GM12878 (cell line): ENCODE data around the gene TMUB2. TPM values are rescaled to one million over a fixed set of nuclear protein-coding genes. Genes with fewer than 3 reads are reported as not detected.

Experiments
- BHLHE40 ChIP-seq, 2 experiments: fragments of 450-650 bp in 1 of 2; IDR thresholded peaks; 2 replicates each; pipeline ENCODE4 v1.6.1; 2011 to 2017; ENCODE audit warnings: low read depth in 2 of 2, borderline replicate concordance in 1 of 2, improper control_type of control experiment in 1 of 2, low read length in 1 of 2, mild to moderate bottlenecking in 1 of 2
- CREB1 ChIP-seq: IDR thresholded peaks from 2 replicates; pipeline ENCODE4 v1.6.1; 2012; ENCODE audit warnings: low read depth, mild to moderate bottlenecking, inconsistent platforms
- MYC ChIP-seq: IDR thresholded peaks from 2 replicates; pipeline ENCODE4 v1.6.1; 2011; ENCODE audit warnings: mild to moderate bottlenecking, low read length, moderate library complexity, inconsistent platforms; ENCODE audit not compliant: insufficient read depth, insufficient replicate concordance, insufficient read length, severe bottlenecking
- NR2C1 ChIP-seq: fragments of 450-650 bp; IDR thresholded peaks from 2 replicates; pipeline ENCODE4 v1.6.1; 2017; ENCODE audit warnings: antibody characterized with exemption, mild to moderate bottlenecking, moderate library complexity
- NR2C2 ChIP-seq: IDR thresholded peaks from 2 replicates; pipeline ENCODE4 v1.6.1; 2011; ENCODE audit warnings: borderline replicate concordance, low read depth; ENCODE audit not compliant: control insufficient read depth, insufficient read length
- NRF1 ChIP-seq: conservative IDR thresholded peaks from 2 replicates; pipeline ENCODE4 v1.6.1; 2011; ENCODE audit warnings: mild to moderate bottlenecking, low read depth, low read length, improper control_type of control experiment
- PBX3 ChIP-seq: IDR thresholded peaks from 2 replicates; pipeline ENCODE4 v1.6.1; 2011; ENCODE audit warnings: mild to moderate bottlenecking, low read depth, low read length, moderate library complexity; ENCODE audit not compliant: insufficient replicate concordance
- PML ChIP-seq: IDR thresholded peaks from 2 replicates; pipeline ENCODE4 v1.6.1; 2012; ENCODE audit warnings: low read length, inconsistent platforms
- RBBP5 ChIP-seq: fragments of 200-600 bp; sonication (generic); conservative IDR thresholded peaks from 2 replicates; pipeline ENCODE4 v1.6.1; 2016
- RFX5 ChIP-seq: IDR thresholded peaks from 2 replicates; pipeline ENCODE4 v1.6.1; 2011; ENCODE audit warnings: low read depth, low read length, improper control_type of control experiment
- SREBF1 ChIP-seq: IDR thresholded peaks from 2 replicates; pipeline ENCODE4 v1.6.1; 2012; ENCODE audit warnings: mild to moderate bottlenecking, low read length
- SUPT20H ChIP-seq: IDR thresholded peaks from 2 replicates; pipeline ENCODE4 v1.6.1; 2011; ENCODE audit warnings: low read depth, mild to moderate bottlenecking, low read length, moderate library complexity, borderline replicate concordance; ENCODE audit not compliant: control insufficient read depth
- TARDBP ChIP-seq: IDR thresholded peaks from 2 replicates; pipeline ENCODE4 v1.6.1; 2016; ENCODE audit warnings: borderline replicate concordance
- YBX1 ChIP-seq: fragments of 450-650 bp; IDR thresholded peaks from 2 replicates; pipeline ENCODE4 v1.6.1; 2016; ENCODE audit warnings: antibody characterized with exemption
- ZBTB11 ChIP-seq: fragments of 450-650 bp; formaldehyde crosslinking; IDR thresholded peaks from 2 replicates; pipeline ENCODE4 v1.5.0; 2022; ENCODE audit warnings: mild to moderate bottlenecking, missing genetic modification characterization
- ZBTB33 ChIP-seq: fragments of 450-650 bp; IDR thresholded peaks from 2 replicates; pipeline ENCODE4 v1.6.1; 2017; ENCODE audit warnings: mild to moderate bottlenecking
- ZNF687 ChIP-seq: fragments of 450-650 bp; IDR thresholded peaks from 2 replicates; pipeline ENCODE4 v1.6.1; 2017; ENCODE audit warnings: mild to moderate bottlenecking, moderate library complexity
- polyA plus RNA-seq, 11 experiments: library from polyadenylated mRNA; depleted of rRNA in 4 of 11; unstranded in 6 of 11; stranded (reverse) in 5 of 11; fragments of >200 nt; fragmentation: Nextera tagmentation in 4 of 11; fragmentation: Illumina TruSeq in 1 of 11; extraction: Ambion mirVana in 4 of 11; extraction: Trizol in 1 of 11; gene quantifications; 1 replicate in 1 of 11; 2 replicates in 10 of 11; pipeline versions ENCODE4 v1.2.1 to v1.2.3, GENCODE V29; 2011 to 2016; ENCODE audit warnings: inconsistent platforms in 2 of 11, missing spikeins in 2 of 11, low read depth in 1 of 11
- total RNA-seq, 4 experiments: library from RNA; depleted of rRNA in 3 of 4; stranded (reverse); fragments of >200 nt in 3 of 4; fragmentation: Illumina TruSeq in 1 of 4; extraction: Trizol in 1 of 4; gene quantifications; 2 replicates each; pipeline versions ENCODE4 v1.2.1 to v1.2.3, GENCODE V29; 2013 to 2021

TMUB2 gene
- total and polyA plus RNA-seq, 10 of the 15 experiments (the other 5 are each of a cell fraction or from before 2014, with no cell fraction given) = 4.3 to 34.0 (median 20.0) TPM

- TF ChIP-seq ZBTB33 = no peak
- TF ChIP-seq TARDBP = no peak
- peak; percentile 76 for TF ChIP-seq MYC
- TF ChIP-seq NRF1 = no peak
- no peak for TF ChIP-seq SREBF1
- no peak for TF ChIP-seq NR2C1
- no peak for TF ChIP-seq PML
- peak; percentile 28; the same call in 1 of the 2 replicates for TF ChIP-seq ZNF687
- TF ChIP-seq SUPT20H = no peak
- 0 out of 2 replicates have a peak, but pooled peaks have one; percentile 21 for TF ChIP-seq CREB1
- no peak for TF ChIP-seq ZBTB11
- peak; percentile 73 for TF ChIP-seq PBX3
- TF ChIP-seq RFX5 = no peak
- peak; percentile 74 to 77; a peak in 3 of 4 replicates for TF ChIP-seq BHLHE40 (IDR thresholded peaks at IDR 0.05; ENCODE audit: borderline replicate concordance in 1 of 2, low read depth in 2 of 2, low read length in 1 of 2)
- TF ChIP-seq NR2C2 = no peak
- TF ChIP-seq RBBP5 = no peak
- TF ChIP-seq YBX1 = no peak
These were observed 23.8 kb downstream of the TMUB2 start (continued) for GRCh38 chr17:44210342-44211192.
